Ishikawa (cell line): ENCODE data around the gene CEACAM21.

Experiments used
- CEBPB ChIP-seq: IDR thresholded peaks from 2 replicates; pipeline ENCODE4 v1.6.1; 2012
- CREB1 ChIP-seq: IDR thresholded peaks from 2 replicates; pipeline ENCODE4 v1.6.1; 2012; ENCODE audit warnings: low read depth
- EGR1 ChIP-seq: IDR thresholded peaks from 2 replicates; pipeline ENCODE4 v1.6.1; 2012
- EP300 ChIP-seq: IDR thresholded peaks from 2 replicates; pipeline ENCODE4 v1.6.1; 2012; ENCODE audit warnings: borderline replicate concordance
- FOXM1 ChIP-seq: IDR thresholded peaks from 2 replicates; pipeline ENCODE4 v1.6.1; 2012; ENCODE audit warnings: low read depth, borderline replicate concordance
- NFIC ChIP-seq: IDR thresholded peaks from 2 replicates; pipeline ENCODE4 v1.6.1; 2012
- RAD21 ChIP-seq: IDR thresholded peaks from 2 replicates; pipeline ENCODE4 v1.6.1; 2012; ENCODE audit warnings: low read depth
- TAF1 ChIP-seq: IDR thresholded peaks from 2 replicates; pipeline ENCODE4 v1.6.1; 2012; ENCODE audit warnings: low read depth, mild to moderate bottlenecking
- TCF12 ChIP-seq: IDR thresholded peaks from 2 replicates; pipeline ENCODE4 v1.6.1; 2012; ENCODE audit warnings: low read depth
- TEAD4 ChIP-seq: IDR thresholded peaks from 2 replicates; pipeline ENCODE4 v1.6.1; 2012
- YY1 ChIP-seq: IDR thresholded peaks from 2 replicates; pipeline ENCODE4 v1.6.1; 2012; ENCODE audit warnings: low read depth
- ZBTB7A ChIP-seq: IDR thresholded peaks from 2 replicates; pipeline ENCODE4 v1.6.1; 2012; ENCODE audit warnings: low read depth
- TF ChIP-seq, protein P1 (sequence below): IDR thresholded peaks from 2 replicates; pipeline ENCODE4 v1.6.1; 2012; ENCODE audit warnings: low read depth, mild to moderate bottlenecking
- TF ChIP-seq, protein P2 (sequence below): IDR thresholded peaks from 2 replicates; pipeline ENCODE4 v1.6.1; 2012
- TF ChIP-seq, protein P3 (sequence below): IDR thresholded peaks from 2 replicates; pipeline ENCODE4 v1.6.1; 2012

Gene CEACAM21

DNA sequence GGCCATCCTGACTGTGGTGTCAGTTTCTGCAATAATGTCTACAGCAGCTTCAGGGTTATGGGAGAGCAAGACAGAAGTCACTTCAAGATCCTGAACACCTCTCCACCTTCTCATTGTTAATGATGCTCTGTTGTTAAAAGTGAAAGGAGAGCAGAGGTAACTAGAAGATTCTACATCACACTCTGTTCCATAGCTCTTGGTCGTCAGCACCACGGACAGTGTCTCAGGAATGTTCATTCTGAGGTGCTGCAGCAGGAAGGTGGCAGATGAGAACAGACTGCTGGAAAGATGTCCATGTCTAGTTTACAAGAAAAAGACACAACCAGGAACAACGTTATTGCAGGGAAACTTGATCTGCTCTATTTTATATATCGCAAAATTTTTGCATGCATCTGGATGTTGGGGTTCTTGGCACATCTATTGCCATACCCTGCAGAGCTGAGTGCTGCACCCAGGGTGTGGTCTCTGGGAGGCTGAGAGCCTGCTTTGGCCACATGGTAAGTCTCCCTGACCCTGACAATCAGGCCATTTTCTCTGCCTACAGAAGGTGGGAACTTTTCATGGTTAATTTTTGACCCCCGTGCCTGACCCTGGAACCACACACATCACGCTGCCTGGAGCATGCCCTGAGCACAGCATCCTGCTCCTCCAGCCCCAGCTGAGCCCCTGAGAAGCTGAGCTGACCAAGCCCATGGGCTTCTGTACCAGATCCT is 12.7 kb downstream of the CEACAM21 start:
- TF ChIP-seq TEAD4 = peak; percentile 97
- TF ChIP-seq, protein P1, sequence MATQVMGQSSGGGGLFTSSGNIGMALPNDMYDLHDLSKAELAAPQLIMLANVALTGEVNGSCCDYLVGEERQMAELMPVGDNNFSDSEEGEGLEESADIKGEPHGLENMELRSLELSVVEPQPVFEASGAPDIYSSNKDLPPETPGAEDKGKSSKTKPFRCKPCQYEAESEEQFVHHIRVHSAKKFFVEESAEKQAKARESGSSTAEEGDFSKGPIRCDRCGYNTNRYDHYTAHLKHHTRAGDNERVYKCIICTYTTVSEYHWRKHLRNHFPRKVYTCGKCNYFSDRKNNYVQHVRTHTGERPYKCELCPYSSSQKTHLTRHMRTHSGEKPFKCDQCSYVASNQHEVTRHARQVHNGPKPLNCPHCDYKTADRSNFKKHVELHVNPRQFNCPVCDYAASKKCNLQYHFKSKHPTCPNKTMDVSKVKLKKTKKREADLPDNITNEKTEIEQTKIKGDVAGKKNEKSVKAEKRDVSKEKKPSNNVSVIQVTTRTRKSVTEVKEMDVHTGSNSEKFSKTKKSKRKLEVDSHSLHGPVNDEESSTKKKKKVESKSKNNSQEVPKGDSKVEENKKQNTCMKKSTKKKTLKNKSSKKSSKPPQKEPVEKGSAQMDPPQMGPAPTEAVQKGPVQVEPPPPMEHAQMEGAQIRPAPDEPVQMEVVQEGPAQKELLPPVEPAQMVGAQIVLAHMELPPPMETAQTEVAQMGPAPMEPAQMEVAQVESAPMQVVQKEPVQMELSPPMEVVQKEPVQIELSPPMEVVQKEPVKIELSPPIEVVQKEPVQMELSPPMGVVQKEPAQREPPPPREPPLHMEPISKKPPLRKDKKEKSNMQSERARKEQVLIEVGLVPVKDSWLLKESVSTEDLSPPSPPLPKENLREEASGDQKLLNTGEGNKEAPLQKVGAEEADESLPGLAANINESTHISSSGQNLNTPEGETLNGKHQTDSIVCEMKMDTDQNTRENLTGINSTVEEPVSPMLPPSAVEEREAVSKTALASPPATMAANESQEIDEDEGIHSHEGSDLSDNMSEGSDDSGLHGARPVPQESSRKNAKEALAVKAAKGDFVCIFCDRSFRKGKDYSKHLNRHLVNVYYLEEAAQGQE = peak; percentile 95
- TF ChIP-seq, protein P2, sequence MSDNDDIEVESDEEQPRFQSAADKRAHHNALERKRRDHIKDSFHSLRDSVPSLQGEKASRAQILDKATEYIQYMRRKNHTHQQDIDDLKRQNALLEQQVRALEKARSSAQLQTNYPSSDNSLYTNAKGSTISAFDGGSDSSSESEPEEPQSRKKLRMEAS = no peak
- no peak for TF ChIP-seq YY1
- no peak for TF ChIP-seq CEBPB
- no peak for TF ChIP-seq FOXM1
- TF ChIP-seq NFIC = no peak
- no peak for TF ChIP-seq CREB1
- TF ChIP-seq TCF12 = no peak

DNA sequence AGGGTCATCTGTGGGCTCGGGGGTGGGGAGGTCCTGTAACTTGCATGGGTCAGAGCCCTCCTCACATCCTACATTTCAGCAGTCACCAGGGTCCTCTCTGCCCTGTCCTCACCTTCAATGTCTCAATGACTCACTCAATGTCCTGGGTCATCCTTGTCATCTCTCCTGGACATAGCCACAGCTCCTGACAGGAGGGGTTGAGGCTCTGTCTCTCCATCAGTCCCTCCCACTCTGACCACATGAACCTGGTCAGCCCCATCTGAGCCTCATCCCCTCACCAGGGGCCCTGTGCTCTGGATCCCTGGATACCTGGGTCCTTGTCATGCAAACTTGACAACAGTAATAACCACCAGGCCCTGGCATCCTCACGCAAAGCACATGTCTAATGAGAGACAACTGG is 13.4 kb downstream of the CEACAM21 start:
- TF ChIP-seq ZBTB7A (no peak), EP300 (no peak)
- TF ChIP-seq, protein P2 = no peak

DNA sequence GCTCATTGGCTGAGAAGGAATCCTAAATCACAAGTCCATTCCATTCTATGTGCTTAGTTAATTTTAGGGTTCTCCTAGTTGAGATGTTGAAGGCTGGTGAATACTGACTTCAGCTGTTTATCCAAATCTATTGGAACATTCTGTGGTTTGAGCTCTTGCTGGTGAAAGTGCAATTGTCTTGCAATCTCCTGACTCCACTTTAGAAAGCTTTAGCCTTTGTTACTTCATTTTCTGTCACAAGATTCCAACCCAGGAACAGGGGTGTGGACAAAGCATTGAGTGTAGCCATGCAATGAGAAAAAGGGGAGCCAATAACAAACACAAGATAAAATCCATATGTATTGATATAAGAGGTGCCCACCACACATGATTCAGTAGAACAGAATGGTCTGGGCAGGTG is 15.0 kb downstream of the CEACAM21 start:
- TF ChIP-seq ZBTB7A (no peak), RAD21 (no peak), TAF1 (no peak), CEBPB (no peak), FOXM1 (no peak), EGR1 (no peak), TEAD4 (no peak), CREB1 (no peak), YY1 (no peak), EP300 (no peak), NFIC (no peak), TCF12 (no peak)
- TF ChIP-seq, protein P3, sequence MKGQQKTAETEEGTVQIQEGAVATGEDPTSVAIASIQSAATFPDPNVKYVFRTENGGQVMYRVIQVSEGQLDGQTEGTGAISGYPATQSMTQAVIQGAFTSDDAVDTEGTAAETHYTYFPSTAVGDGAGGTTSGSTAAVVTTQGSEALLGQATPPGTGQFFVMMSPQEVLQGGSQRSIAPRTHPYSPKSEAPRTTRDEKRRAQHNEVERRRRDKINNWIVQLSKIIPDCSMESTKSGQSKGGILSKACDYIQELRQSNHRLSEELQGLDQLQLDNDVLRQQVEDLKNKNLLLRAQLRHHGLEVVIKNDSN = no peak
- TF ChIP-seq, protein P1 = no peak
- TF ChIP-seq, protein P2 = no peak

DNA sequence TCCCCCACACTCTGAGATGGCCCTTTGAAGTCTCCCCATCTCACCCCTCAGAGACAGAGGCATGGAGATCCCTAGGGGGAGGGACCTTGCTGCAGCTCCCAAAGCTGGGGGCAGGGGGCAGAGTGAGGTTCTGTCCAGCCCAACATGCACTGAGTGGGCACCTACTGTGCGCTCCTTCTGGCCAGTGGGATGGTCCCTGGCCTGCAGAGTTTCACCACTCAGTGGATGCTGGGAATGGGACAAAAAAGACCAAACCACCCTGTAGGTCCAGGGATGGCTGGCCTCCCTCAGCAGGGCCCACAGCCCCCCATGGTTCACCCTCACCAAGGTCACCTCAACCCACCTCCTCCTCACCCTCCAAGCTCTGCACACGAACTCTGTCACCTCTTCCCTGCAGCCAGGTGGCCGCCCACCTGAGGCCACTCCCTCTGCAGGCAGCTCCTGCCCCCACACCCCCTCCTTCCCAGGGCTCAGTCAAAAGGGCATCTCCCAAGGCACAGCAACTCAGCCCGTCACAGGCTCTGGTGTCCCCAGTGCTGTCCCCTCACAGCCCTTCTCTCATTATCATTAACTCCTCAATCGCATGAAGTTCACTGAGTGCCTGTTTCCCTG is 16.1 kb downstream of the CEACAM21 start:
- TF ChIP-seq RAD21 (no peak), EGR1 (no peak), CEBPB (no peak), YY1 (no peak), FOXM1 (no peak), TEAD4 (no peak), ZBTB7A (no peak), EP300 (no peak), TCF12 (no peak), CREB1 (no peak), TAF1 (no peak), NFIC (no peak)
- TF ChIP-seq, protein P1 = no peak
- TF ChIP-seq, protein P2 = no peak
- TF ChIP-seq, protein P3 = no peak
